Keratinocyte (primary cell): ENCODE results near the gene CHRNA10. TPM values are rescaled to one million over a fixed set of nuclear protein-coding genes. Genes with fewer than 3 reads are reported as not detected.

Source experiments
- DNase-seq: peaks from one replicate; pipeline ENCODE4 v3.0.0-alpha.2; 2011; ENCODE audit warnings: low read depth, missing footprints, low spot score
- FAIRE-seq: peaks from 2 replicates; lab custom pipeline; 2011; peaks lifted over from hg19 to GRCh38; lab: Jason Lieb, UNC
- H2AFZ ChIP-seq: 2 replicates; pipeline ENCODE4 v1.6.0; 2012; ENCODE audit warnings: low read length, control low read depth, inconsistent platforms; ENCODE audit not compliant: control insufficient read depth
- H3K27ac ChIP-seq: 2 replicates; pipeline ENCODE4 v1.5.1; 2011; ENCODE audit warnings: low read length; ENCODE audit not compliant: control insufficient read depth, insufficient read depth
- H3K27me3 ChIP-seq: 3 replicates; pipeline ENCODE4 v1.6.0; 2011; ENCODE audit warnings: low read length; ENCODE audit not compliant: control insufficient read depth, insufficient read depth; ENCODE audit errors: extremely low read depth
- H3K36me3 ChIP-seq, 2 experiments: 2 replicates in 1 of 2; 3 replicates in 1 of 2; pipeline ENCODE4 v1.5.1; 2011; ENCODE audit warnings: low read length in 2 of 2, mild to moderate bottlenecking in 1 of 2; ENCODE audit not compliant: control insufficient read depth in 2 of 2, insufficient read depth in 2 of 2; ENCODE audit errors: extremely low read depth in 1 of 2
- H3K4me1 ChIP-seq: 3 replicates; pipeline ENCODE4 v1.5.1; 2011; ENCODE audit warnings: low read length; ENCODE audit not compliant: control insufficient read depth, insufficient read depth; ENCODE audit errors: extremely low read depth
- H3K4me2 ChIP-seq: 3 replicates; pipeline ENCODE4 v1.6.0; 2011; ENCODE audit warnings: low read depth, low read length; ENCODE audit not compliant: control insufficient read depth, insufficient read depth; ENCODE audit errors: extremely low read depth
- H3K4me3 ChIP-seq, 3 experiments: fragments of 200-600 bp in 1 of 3; sonication (generic) in 1 of 3; 2 replicates in 2 of 3; 3 replicates in 1 of 3; pipeline ENCODE4 v1.5.1; 2011 to 2016; ENCODE audit warnings: low read length in 3 of 3, mild to moderate bottlenecking in 3 of 3, control low read depth in 2 of 3, inconsistent platforms in 1 of 3, low read depth in 1 of 3, mixed read lengths in 1 of 3, mixed run types in 1 of 3, moderate library complexity in 1 of 3; ENCODE audit not compliant: control insufficient read depth in 2 of 3, insufficient read depth in 2 of 3; ENCODE audit errors: extremely low read depth in 1 of 3
- H3K79me2 ChIP-seq: 2 replicates; pipeline ENCODE4 v1.6.0; 2012; ENCODE audit warnings: low read length; ENCODE audit not compliant: control insufficient read depth, insufficient read depth
- H3K9ac ChIP-seq: 3 replicates; pipeline ENCODE4 v1.6.0; 2011; ENCODE audit warnings: low read length; ENCODE audit not compliant: control insufficient read depth, insufficient read depth; ENCODE audit errors: extremely low read depth
- H3K9me1 ChIP-seq: 3 replicates; pipeline ENCODE4 v1.6.0; 2011; ENCODE audit warnings: low read length; ENCODE audit not compliant: control insufficient read depth, insufficient read depth; ENCODE audit errors: extremely low read depth
- H3K9me3 ChIP-seq: 2 replicates; pipeline ENCODE4 v1.5.1; 2012; ENCODE audit warnings: low read depth, low read length; ENCODE audit not compliant: control insufficient read depth
- H4K20me1 ChIP-seq: 3 replicates; pipeline ENCODE4 v1.6.0; 2011; ENCODE audit warnings: low read length; ENCODE audit not compliant: control insufficient read depth, insufficient read depth; ENCODE audit errors: extremely low read depth
- CTCF ChIP-seq, 3 experiments: IDR thresholded peaks in 1 of 3; conservative IDR thresholded peaks in 1 of 3; optimal IDR thresholded peaks in 1 of 3; 2 replicates in 2 of 3; 3 replicates in 1 of 3; pipeline versions ENCODE3 to v1.5.1; 2011; ENCODE audit warnings: low read length in 3 of 3, mild to moderate bottlenecking in 3 of 3, moderate library complexity in 2 of 3, control low read depth in 1 of 3, inconsistent platforms in 1 of 3; ENCODE audit not compliant: insufficient read depth in 2 of 3; ENCODE audit errors: extremely low read depth in 1 of 3
- EZH2 ChIP-seq: IDR thresholded peaks from one replicate; pipeline ENCODE4 v1.6.1; 2012; ENCODE audit warnings: inconsistent platforms, mild to moderate bottlenecking, low read length, moderate library complexity
- dilution Hi-C: fragments of 300-500 bp; cut with MboI; formaldehyde crosslinking; loops from one replicate; pipeline ENCODE4 v1.7.0; 2020; ENCODE audit warnings: low sequenced_read_pairs; ENCODE audit not compliant: extremely low pct_ligation_motif_present
- polyA plus RNA-seq, 5 experiments: library from polyadenylated mRNA; depleted of rRNA in 3 of 5; stranded (reverse) in 3 of 5; stranded (forward) in 1 of 5; unstranded in 1 of 5; fragments of >200 nt; gene quantifications; 1 replicate in 1 of 5; 2 replicates in 3 of 5; 3 replicates in 1 of 5; pipeline versions ENCODE4 v1.2.1 to v1.2.3, GENCODE V29; 2011 to 2012; ENCODE audit warnings: missing spikeins in 2 of 5, low read depth in 1 of 5, low replicate concordance in 1 of 5

The CHRNA10 gene
- polyA plus RNA-seq, 1 donor (not counting 4 experiments of a cell fraction or from before 2014, with no cell fraction given) = 0.83 TPM

GRCh38 chr11:3666023-3666530 is 5.1 kb downstream of the CHRNA10 start:
- H3K27ac ChIP-seq = no peak overlapping the region
- no peaks in the 10 kb centered on the region for H3K79me2 ChIP-seq
- H2AFZ ChIP-seq = no peak overlapping the region
- H3K36me3 ChIP-seq = peaks cover 12 to 24% of the 10 kb centered on the region in 2 experiments
- H3K4me2 ChIP-seq = no peak overlapping the region
- no peak for TF ChIP-seq EZH2
- no peaks in the 10 kb centered on the region for H3K9me1 ChIP-seq
- no peak overlapping the region for H3K9ac ChIP-seq
- DNase-seq (no peak), FAIRE-seq (no peak)
- no peaks in the 10 kb centered on the region for H3K27me3 ChIP-seq
- H3K4me1 ChIP-seq = no peaks in the 10 kb centered on the region
- no peaks in the 10 kb centered on the region for H3K9me3 ChIP-seq
- H4K20me1 ChIP-seq = no peaks in the 10 kb centered on the region
- H3K4me3 ChIP-seq = no peak overlapping the region
- dilution Hi-C loops = no loop called here

- no peaks in the 10 kb centered on the region for H3K79me2 ChIP-seq
- H3K9me1 ChIP-seq = no peaks in the 10 kb centered on the region
- H4K20me1 ChIP-seq = no peaks in the 10 kb centered on the region
- H3K4me2 ChIP-seq = no peak overlapping the region
- no peaks in the 10 kb centered on the region for H3K9me3 ChIP-seq
- no peaks in the 10 kb centered on the region for H3K27me3 ChIP-seq
- DNase-seq (no peak), FAIRE-seq (no peak)
- dilution Hi-C loops = no loop called here
- H3K9ac ChIP-seq = no peak overlapping the region
- peaks cover 12 to 24% of the 10 kb centered on the region in 2 experiments for H3K36me3 ChIP-seq
- no peak for TF ChIP-seq EZH2
- no peak for TF ChIP-seq CTCF (optimal IDR thresholded peaks at IDR 0.05 in 1 of 3, IDR thresholded peaks at IDR 0.05 in 1 of 3, conservative IDR thresholded peaks at IDR 0.05 in 1 of 3; ENCODE audit: extremely low read depth in 1 of 3, insufficient read depth in 2 of 3, low read length in 3 of 3)
- H2AFZ ChIP-seq = no peak overlapping the region
- H3K4me1 ChIP-seq = no peaks in the 10 kb centered on the region
- no peak overlapping the region for H3K27ac ChIP-seq
- no peak overlapping the region for H3K4me3 ChIP-seq
Measured at GRCh38 chr11:3665336-3666022, 5.7 kb downstream of the CHRNA10 start.
